Coronary artery (tissue), 2 donors: ENCODE data around the gene UPP2.

Source experiments
- DNase-seq: peaks from one replicate; pipeline ENCODE4 v3.0.0-alpha.2; 2017; ENCODE audit warnings: low spot score
- H3K27ac ChIP-seq, 2 donors: fragments of 200-600 bp; sonication (generic); one replicate each; pipeline ENCODE4 v1.5.1; 2016 to 2019
- H3K4me3 ChIP-seq: fragments of 200-600 bp; sonication (generic); 2 replicates; pipeline ENCODE4 v1.5.1; 2016; ENCODE audit warnings: mild to moderate bottlenecking, moderate library complexity
- TF ChIP-seq, protein P1 (sequence below): fragments of 200-600 bp; sonication (generic); IDR thresholded peaks from one replicate; pipeline ENCODE4 v1.5.1; 2019; ENCODE audit warnings: antibody characterized with exemption

Gene UPP2

DNA sequence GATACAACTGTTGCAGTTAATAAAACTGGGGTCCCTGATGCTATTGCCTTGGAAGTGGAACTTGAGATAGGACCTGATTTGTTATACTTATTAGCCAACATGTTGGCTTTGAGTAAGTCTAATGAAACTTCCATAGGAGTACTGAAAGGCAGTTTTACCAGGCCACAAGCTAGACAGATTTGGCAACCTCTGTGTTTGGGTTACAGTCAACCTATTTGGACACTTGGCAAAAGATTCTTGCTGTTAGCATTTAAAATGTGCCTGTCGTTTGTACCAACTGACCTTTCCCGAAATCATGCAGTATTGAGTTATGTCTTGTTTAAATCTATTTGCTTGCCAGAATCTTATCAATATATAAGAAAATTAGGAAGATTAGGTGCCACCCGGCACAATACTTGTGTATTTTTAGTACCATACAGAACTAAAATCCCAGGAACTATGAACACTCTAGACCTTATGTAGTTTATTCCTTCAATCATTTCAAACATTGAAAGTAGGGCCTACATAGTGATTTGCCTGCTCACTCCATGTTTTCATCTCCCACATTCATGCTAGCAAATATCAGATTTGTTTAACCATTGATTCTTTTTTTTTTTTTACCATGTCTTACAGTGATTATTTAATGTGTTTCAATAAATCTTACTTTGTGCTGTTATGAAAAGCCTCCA is 35.5 kb upstream of the UPP2 start:
- TF ChIP-seq, protein P1, sequence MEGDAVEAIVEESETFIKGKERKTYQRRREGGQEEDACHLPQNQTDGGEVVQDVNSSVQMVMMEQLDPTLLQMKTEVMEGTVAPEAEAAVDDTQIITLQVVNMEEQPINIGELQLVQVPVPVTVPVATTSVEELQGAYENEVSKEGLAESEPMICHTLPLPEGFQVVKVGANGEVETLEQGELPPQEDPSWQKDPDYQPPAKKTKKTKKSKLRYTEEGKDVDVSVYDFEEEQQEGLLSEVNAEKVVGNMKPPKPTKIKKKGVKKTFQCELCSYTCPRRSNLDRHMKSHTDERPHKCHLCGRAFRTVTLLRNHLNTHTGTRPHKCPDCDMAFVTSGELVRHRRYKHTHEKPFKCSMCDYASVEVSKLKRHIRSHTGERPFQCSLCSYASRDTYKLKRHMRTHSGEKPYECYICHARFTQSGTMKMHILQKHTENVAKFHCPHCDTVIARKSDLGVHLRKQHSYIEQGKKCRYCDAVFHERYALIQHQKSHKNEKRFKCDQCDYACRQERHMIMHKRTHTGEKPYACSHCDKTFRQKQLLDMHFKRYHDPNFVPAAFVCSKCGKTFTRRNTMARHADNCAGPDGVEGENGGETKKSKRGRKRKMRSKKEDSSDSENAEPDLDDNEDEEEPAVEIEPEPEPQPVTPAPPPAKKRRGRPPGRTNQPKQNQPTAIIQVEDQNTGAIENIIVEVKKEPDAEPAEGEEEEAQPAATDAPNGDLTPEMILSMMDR = no peak
- DNase-seq = no peak
- Histone ChIP-seq H3K4me3 (no peak overlapping the region), H3K27ac (no peak overlapping the region)

DNA sequence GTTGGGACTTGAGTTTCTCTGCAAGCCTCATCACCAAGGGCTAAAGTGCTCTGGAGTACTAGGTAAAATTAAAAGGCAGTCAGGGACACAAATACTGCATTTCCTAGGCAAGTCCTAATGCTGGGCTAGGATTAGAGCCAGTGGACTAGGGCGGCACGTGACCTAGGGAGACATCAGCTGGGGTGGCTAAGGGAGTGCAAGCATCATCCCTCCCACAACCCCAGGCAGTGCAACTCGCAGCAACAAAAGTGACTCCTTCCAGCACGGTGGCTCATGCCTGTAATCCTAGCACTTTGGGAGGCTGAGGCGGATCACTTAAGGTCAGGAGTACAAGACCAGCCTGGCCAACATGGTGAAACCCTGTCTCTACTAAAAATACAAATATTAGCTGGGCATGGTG is 30.7 kb upstream of the UPP2 start:
- TF ChIP-seq, protein P1 = no peak
- H3K4me3 ChIP-seq = no peak overlapping the region
- no peak overlapping the region for H3K27ac ChIP-seq
- no peak for DNase-seq

DNA sequence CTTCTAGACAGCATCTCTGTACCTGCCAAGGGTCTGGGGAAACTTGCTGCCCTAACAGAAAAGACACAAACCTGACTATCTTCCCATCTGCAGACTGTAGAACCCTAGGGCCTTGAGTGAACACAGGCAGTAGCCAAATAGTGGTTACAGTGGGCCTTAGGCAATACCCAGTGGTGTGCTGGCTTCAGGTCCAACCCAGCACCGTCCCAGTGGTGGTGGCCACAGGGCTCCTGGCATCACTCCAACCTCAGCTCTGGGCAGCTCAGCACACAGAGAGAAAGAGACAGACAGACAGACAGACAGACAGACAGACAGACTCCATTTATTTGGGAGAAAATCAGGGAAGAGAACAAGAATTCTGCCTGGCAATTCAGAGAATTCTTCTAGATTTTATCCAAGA is 29.3 kb upstream of the UPP2 start:
- TF ChIP-seq, protein P1 = no peak
- no peak for DNase-seq
- no peak overlapping the region for H3K4me3 ChIP-seq
- no peak overlapping the region for H3K27ac ChIP-seq

DNA sequence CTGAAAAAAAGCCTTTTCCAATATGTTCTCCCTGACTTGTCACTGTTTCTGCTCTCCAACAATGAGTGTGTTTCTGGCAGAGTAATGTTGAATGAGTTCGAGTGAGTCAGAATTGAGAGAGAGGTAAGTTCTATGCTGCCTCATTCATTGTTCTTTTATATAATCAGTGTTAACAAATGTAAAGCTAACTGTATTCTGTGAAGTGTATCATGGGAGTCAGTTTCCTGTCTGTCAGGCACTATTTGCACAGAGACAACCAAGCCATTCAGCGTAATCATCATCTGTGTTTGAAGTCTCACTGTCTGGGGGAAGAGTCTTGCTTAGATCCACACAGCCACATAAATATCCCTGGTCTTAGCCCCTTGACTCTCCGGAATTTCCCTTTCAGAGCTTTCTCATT is 22.0 kb upstream of the UPP2 start:
- TF ChIP-seq, protein P1 = no peak
- no peak for DNase-seq

DNA sequence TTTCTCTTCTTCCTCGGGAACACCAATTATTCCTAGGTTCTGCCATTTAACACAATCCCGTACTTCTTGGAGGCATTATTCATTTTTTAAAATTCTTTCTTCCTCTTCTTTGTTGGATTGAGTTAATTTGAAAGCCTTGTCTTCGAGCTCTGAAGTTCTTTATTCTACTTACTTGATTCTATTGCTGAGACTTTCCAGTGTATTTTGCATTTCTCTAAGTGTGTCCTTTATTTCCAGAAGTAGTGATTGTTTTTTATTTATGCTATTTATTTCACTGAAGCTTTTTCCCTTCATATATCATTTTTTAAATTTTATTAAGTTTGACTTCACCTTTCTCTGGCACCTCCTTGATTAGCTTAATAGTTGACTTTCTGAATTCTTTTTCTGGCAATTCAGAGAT is 13.6 kb upstream of the UPP2 start:
- Histone ChIP-seq H3K4me3 (no peak overlapping the region), H3K27ac (no peak overlapping the region)
- TF ChIP-seq, protein P1 = no peak
- no peak for DNase-seq

More for the DNA sequence above, 22.0 kb upstream of the UPP2 start:
- no peak overlapping the region for H3K27ac ChIP-seq
- no peak overlapping the region for H3K4me3 ChIP-seq

DNA sequence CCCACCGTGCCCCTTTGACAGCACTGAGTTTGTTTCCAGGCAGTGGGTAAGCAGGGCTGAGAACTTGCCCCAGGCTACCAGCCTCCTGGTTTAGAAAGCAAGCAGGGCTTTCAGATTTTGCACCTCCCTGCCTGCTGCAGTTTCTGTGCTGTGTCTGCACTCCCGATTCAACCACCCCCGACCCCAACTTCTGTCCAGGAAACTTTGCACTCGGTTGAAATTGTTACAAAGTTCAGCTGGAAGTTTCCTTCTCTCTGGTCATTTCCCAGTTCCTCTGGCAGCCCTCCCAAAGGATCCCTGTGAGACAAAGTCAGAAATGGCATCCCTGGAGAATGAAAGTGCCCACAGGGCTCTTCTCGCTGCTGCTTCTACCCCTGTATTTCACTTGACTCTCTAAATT is 12.4 kb upstream of the UPP2 start:
- no peak overlapping the region for H3K27ac ChIP-seq
- no peak overlapping the region for H3K4me3 ChIP-seq
- TF ChIP-seq, protein P1 = no peak
- no peak for DNase-seq

DNA sequence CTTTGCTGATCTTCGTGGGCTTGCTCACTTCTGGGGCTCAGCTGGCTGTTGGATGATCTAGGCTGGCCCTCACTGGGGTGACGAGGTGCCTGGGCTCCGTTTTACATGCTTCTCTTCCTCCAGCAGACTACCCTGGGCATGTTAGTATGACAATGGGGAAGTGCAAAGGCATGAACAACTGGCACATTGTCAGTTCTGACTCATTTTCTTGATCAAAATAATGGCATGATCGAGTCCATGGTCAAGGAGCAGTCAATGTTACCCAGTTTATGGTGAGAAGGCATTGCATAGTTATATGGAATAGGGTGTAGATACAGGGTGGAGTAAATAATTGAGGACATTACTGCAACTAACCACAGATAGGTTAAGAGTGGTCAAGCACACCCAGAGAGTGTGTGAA is 10.0 kb upstream of the UPP2 start:
- Histone ChIP-seq H3K27ac (no peak overlapping the region), H3K4me3 (no peak overlapping the region)
- TF ChIP-seq, protein P1 = no peak
- DNase-seq = no peak
